Mammary epithelial cell (primary cell): ENCODE measurements around the gene OR2F1.

Experiments
- CTCF ChIP-seq, 2 donors: IDR thresholded peaks in 1 of 2; conservative IDR thresholded peaks in 1 of 2; 2 replicates each; pipeline ENCODE4 v1.5.1; 2011 to 2012; ENCODE audit warnings: inconsistent platforms in 2 of 2, low read length in 2 of 2, mild to moderate bottlenecking in 2 of 2, control low read depth in 1 of 2, low read depth in 1 of 2; ENCODE audit not compliant: insufficient read depth in 1 of 2; ENCODE audit errors: extremely low read depth in 1 of 2
- EZH2 ChIP-seq: IDR thresholded peaks from 2 replicates; pipeline ENCODE4 v1.6.1; 2012; ENCODE audit warnings: low read length, inconsistent platforms, borderline replicate concordance

- no peak for TF ChIP-seq CTCF (conservative IDR thresholded peaks at IDR 0.05 in 1 of 2, IDR thresholded peaks at IDR 0.05 in 1 of 2; ENCODE audit: extremely low read depth in 1 of 2, insufficient read depth in 1 of 2, low read depth in 1 of 2, low read length in 2 of 2)
- no peak for TF ChIP-seq EZH2
Observed at GRCh38 chr7:143967398-143967797, 12.8 kb downstream of the OR2F1 start.
